Right cardiac atrium (tissue), 5 donors: ENCODE measurements around the gene IL12A. TPM values are rescaled to one million over a fixed set of nuclear protein-coding genes. Genes with fewer than 3 reads are reported as not detected.

Experiments used
- ATAC-seq, 2 donors: fragments of 200-7000 bp; cut with Tn5 transposase; one replicate each; pipeline versions ENCODE4 v1.8.0 to v1.9.1; 2020; ENCODE audit warnings: moderate library complexity in 2 of 2, mild to moderate bottlenecking in 1 of 2
- DNase-seq, 3 donors: peaks; one replicate each; pipeline ENCODE4 v3.0.0-alpha.2; 2020
- H3K27ac ChIP-seq: one replicate; pipeline ENCODE4 v1.5.1; 2013; ENCODE audit warnings: mild to moderate bottlenecking, low read length, control low read depth, moderate library complexity
- H3K27me3 ChIP-seq: one replicate; pipeline ENCODE4 v1.6.1; 2013; ENCODE audit not compliant: control insufficient read depth, insufficient read depth
- H3K4me1 ChIP-seq: one replicate; pipeline ENCODE4 v1.6.1; 2013; ENCODE audit warnings: low read length; ENCODE audit not compliant: control insufficient read depth, insufficient read depth
- H3K4me3 ChIP-seq: one replicate; pipeline ENCODE4 v1.5.1; 2013; ENCODE audit warnings: low read length, control low read depth
- H3K9me3 ChIP-seq: one replicate; pipeline ENCODE4 v1.6.1; 2013; ENCODE audit warnings: low read length; ENCODE audit not compliant: control insufficient read depth
- WGBS: extraction: QIAGEN DNeasy Blood & Tissue Kit; methylation state at CpG from one replicate; pipeline ENCODE4 v1.1.7; 2013; 5-methylcytosine and 5-hydroxymethylcytosine counted together
- intact Hi-C, 4 donors: fragments of 100-400 bp; cut with DNase I; formaldehyde crosslinking; loops; one replicate each; pipeline versions ENCODE4 v1.11.0 to v1.14.0; 2022 to 2023
- polyA plus RNA-seq: library from polyadenylated mRNA; stranded (reverse); fragments of 200-250 nt; gene quantifications from one replicate; pipeline ENCODE4 v1.2.3, GENCODE V29; 2013
- total RNA-seq, 4 donors: library from RNA; stranded (reverse); fragmentation: NEBNext Ultra II Directional; extraction: Animal tissue kit (Norgen Biotek cat#: 25700); gene quantifications; one replicate each; pipeline ENCODE4 v1.2.1, GENCODE V29; 2021
- donor health status: healthy with polysubstance abuse.
- donor health status: DM: no; HTN: yes; CAD: no.
- donor health status: DM: no; HTN: no; CAD: no.
- donor health status: DM: no; HTN: yes; CAD: no; lungs with severe emphysema.
- donor health status: DM: yes; HTN: yes; CAD: no.

IL12A gene
- total and polyA plus RNA-seq, 5 donors: 0.24 to 1.0 (median 0.29) TPM

GRCh38 chr3:159991591-159991990 lies 3.0 kb downstream of the IL12A start:
- DNase-seq (no peak), ATAC-seq (no peak)
- Histone ChIP-seq H3K27me3 (no peaks in the 10 kb centered on the region), H3K4me3 (no peak overlapping the region), H3K9me3 (no peaks in the 10 kb centered on the region), H3K4me1 (no peaks in the 10 kb centered on the region), H3K27ac (no peak overlapping the region)
- 90% methylated on average over 1 of the region's 1 CpG for WGBS
- intact Hi-C loops: loop anchor here in 1 of 4 donors (10.0 kb wide), 1 partner anchor 107 kb away; no protein-coding TSS in a partner anchor

- H3K4me3 ChIP-seq: no peak overlapping the region
- 73% methylated on average over 1 of the region's 1 CpG for WGBS
- no peaks in the 10 kb centered on the region for H3K27me3 ChIP-seq
- no peaks in the 10 kb centered on the region for H3K9me3 ChIP-seq
- no peak overlapping the region for H3K27ac ChIP-seq
- intact Hi-C loops: loop anchor here in 1 of 4 donors (10.0 kb wide), 1 partner anchor 108 kb away; no protein-coding TSS in a partner anchor
- DNase-seq (no peak), ATAC-seq (no peak)
- H3K4me1 ChIP-seq: no peaks in the 10 kb centered on the region
Measured at GRCh38 chr3:159992589-159992988, 4.0 kb downstream of the IL12A start.

- no peak for DNase-seq
- Histone ChIP-seq H3K4me1 (no peaks in the 10 kb centered on the region), H3K27me3 (no peaks in the 10 kb centered on the region), H3K9me3 (no peaks in the 10 kb centered on the region), H3K4me3 (no peak overlapping the region), H3K27ac (no peak overlapping the region)
- WGBS: 80% methylated on average over 4 of the region's 4 CpGs
- ATAC-seq: no peak
- intact Hi-C loops: loop anchor here in 1 of 4 donors (10.0 kb wide), 1 partner anchor 109 kb away; no protein-coding TSS in a partner anchor
Measured at GRCh38 chr3:159994182-159994581, 5.5 kb downstream of the IL12A start.

GRCh38 chr3:159995091-159995490 lies 6.5 kb downstream of the IL12A start:
- WGBS: 88% methylated on average over 1 of the region's 1 CpG
- intact Hi-C loops: loop anchor here in 1 of 4 donors (10.0 kb wide), 1 partner anchor 110 kb away; no protein-coding TSS in a partner anchor
- no peak overlapping the region for H3K27ac ChIP-seq
- no peaks in the 10 kb centered on the region for H3K4me1 ChIP-seq
- no peak overlapping the region for H3K4me3 ChIP-seq
- H3K27me3 ChIP-seq: no peaks in the 10 kb centered on the region
- ATAC-seq (no peak), DNase-seq (no peak)
- no peaks in the 10 kb centered on the region for H3K9me3 ChIP-seq

GRCh38 chr3:159996018-159996417 lies 7.4 kb downstream of the IL12A start:
- intact Hi-C loops: loop anchor here in 1 of 4 donors (10.0 kb wide), 1 partner anchor 111 kb away; no protein-coding TSS in a partner anchor
- Histone ChIP-seq H3K4me3 (no peak overlapping the region), H3K27me3 (no peaks in the 10 kb centered on the region), H3K27ac (no peak overlapping the region), H3K4me1 (no peaks in the 10 kb centered on the region), H3K9me3 (no peaks in the 10 kb centered on the region)
- ATAC-seq (no peak), DNase-seq (no peak)

GRCh38 chr3:159996959-159997358 lies 8.3 kb downstream of the IL12A start:
- no peak for DNase-seq
- H3K4me1 ChIP-seq: no peaks in the 10 kb centered on the region
- H3K27ac ChIP-seq: no peak overlapping the region
- H3K4me3 ChIP-seq: no peak overlapping the region
- H3K27me3 ChIP-seq: no peaks in the 10 kb centered on the region
- intact Hi-C loops: loop anchor here in 1 of 4 donors (10.0 kb wide), 1 partner anchor 112 kb away; no protein-coding TSS in a partner anchor
- H3K9me3 ChIP-seq: no peaks in the 10 kb centered on the region
- WGBS: 95% methylated on average over 7 of the region's 7 CpGs
- no peak for ATAC-seq

GRCh38 chr3:160001148-160001760 lies 12.6 kb downstream of the IL12A start:
- Histone ChIP-seq H3K9me3 (no peaks in the 10 kb centered on the region), H3K4me1 (no peaks in the 10 kb centered on the region), H3K27me3 (no peaks in the 10 kb centered on the region), H3K4me3 (no peak overlapping the region), H3K27ac (no peak overlapping the region)
- DNase-seq (no peak), ATAC-seq (no peak)
- WGBS: 84% methylated on average over 7 of the region's 7 CpGs
- intact Hi-C loops: loop anchor here (5.0 to 10.0 kb wide), 6 partner anchors 114 to 736 kb away; no protein-coding TSS in a partner anchor

GRCh38 chr3:160001850-160002623 lies 13.4 kb downstream of the IL12A start:
- intact Hi-C loops: loop anchor here (5.0 to 10.0 kb wide), 6 partner anchors 115 to 737 kb away; no protein-coding TSS in a partner anchor
- no peaks in the 10 kb centered on the region for H3K4me1 ChIP-seq
- DNase-seq: no peak
- no peaks in the 10 kb centered on the region for H3K27me3 ChIP-seq
- no peak overlapping the region for H3K27ac ChIP-seq
- 84% methylated on average over 7 of the region's 7 CpGs for WGBS
- no peak for ATAC-seq
- no peak overlapping the region for H3K4me3 ChIP-seq
- H3K9me3 ChIP-seq: no peaks in the 10 kb centered on the region

- no peak overlapping the region for H3K27ac ChIP-seq
- ATAC-seq: peak; percentile 79 to 84
- H3K9me3 ChIP-seq: no peaks in the 10 kb centered on the region
- H3K4me3 ChIP-seq: no peak overlapping the region
- no peaks in the 10 kb centered on the region for H3K4me1 ChIP-seq
- H3K27me3 ChIP-seq: no peaks in the 10 kb centered on the region
- WGBS: 13% methylated on average over 2 of the region's 2 CpGs
- peak; percentile 37 to 75 (median 74) for DNase-seq
- intact Hi-C loops: loop anchor here (5.0 to 10.0 kb wide), 6 partner anchors 116 to 739 kb away; no protein-coding TSS in a partner anchor
Measured at GRCh38 chr3:160003520-160004128, 15.0 kb downstream of the IL12A start.

GRCh38 chr3:160005004-160005403 lies 16.4 kb downstream of the IL12A start:
- H3K27ac ChIP-seq: no peak overlapping the region
- H3K9me3 ChIP-seq: no peaks in the 10 kb centered on the region
- no peak overlapping the region for H3K4me3 ChIP-seq
- intact Hi-C loops: loop anchor here (5.0 to 10.0 kb wide), 6 partner anchors 118 to 740 kb away; no protein-coding TSS in a partner anchor
- ATAC-seq: no peak
- no peaks in the 10 kb centered on the region for H3K4me1 ChIP-seq
- no peaks in the 10 kb centered on the region for H3K27me3 ChIP-seq
- DNase-seq: no peak
